Measurements from ENCODE around the gene PWWP2B. TPM values are rescaled to one million over a fixed set of nuclear protein-coding genes. Genes with fewer than 3 reads are reported as not detected.
"Not testable (repeated sequence)": the region's sequence is repeated elsewhere in the genome, so short reads cannot be mapped to it uniquely, and the experiment has no call there.

PWWP2B gene
- total and polyA plus RNA-seq, 11 donors: 10.5 to 23.5 (median 15.3) TPM

DNA sequence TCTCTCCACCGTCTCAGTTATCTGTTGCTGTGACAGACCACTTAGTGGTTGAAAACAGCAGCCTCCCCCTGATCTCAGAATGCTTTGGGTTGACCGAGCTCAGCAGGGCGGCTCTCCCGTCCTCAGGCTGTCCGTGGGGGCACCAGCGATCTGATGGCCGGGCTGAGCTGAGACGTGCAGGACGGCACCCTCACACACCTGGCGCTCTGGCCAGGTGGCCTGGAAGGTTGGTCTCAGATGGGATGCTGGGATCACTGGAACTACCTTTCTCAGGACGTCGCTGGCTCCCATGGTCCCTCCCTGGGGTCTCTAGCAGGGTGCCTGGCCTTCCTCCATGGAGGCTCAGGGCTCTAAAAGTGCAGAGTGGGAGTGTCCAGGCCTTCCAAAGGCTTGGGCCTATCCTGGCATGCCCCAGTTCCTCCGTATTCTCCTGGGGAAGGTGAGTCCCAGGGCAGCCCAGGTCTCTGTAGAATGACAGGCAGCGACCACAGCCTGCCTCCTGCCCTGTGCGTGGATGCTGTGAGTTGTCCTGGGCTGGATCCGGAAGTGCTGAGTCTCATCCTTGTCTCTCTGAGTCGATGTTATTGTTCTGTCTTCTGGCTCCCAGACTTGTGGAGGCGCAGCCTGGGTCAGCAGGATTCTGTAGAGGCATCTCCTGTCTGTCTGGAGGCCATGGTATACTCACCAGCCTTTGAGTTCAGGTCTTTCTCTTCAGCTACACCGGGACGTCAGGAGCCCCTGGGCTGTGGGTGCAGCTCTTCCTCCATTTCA is 12.2 kb upstream of the PWWP2B start:
- 79 to 90% (median 87%) methylated on average over 16 to 20 of the region's 20 CpGs for WGBS, 4 donors
- no peak for TF ChIP-seq POLR2A (IDR thresholded peaks at IDR 0.05)
- TF ChIP-seq, protein P1, sequence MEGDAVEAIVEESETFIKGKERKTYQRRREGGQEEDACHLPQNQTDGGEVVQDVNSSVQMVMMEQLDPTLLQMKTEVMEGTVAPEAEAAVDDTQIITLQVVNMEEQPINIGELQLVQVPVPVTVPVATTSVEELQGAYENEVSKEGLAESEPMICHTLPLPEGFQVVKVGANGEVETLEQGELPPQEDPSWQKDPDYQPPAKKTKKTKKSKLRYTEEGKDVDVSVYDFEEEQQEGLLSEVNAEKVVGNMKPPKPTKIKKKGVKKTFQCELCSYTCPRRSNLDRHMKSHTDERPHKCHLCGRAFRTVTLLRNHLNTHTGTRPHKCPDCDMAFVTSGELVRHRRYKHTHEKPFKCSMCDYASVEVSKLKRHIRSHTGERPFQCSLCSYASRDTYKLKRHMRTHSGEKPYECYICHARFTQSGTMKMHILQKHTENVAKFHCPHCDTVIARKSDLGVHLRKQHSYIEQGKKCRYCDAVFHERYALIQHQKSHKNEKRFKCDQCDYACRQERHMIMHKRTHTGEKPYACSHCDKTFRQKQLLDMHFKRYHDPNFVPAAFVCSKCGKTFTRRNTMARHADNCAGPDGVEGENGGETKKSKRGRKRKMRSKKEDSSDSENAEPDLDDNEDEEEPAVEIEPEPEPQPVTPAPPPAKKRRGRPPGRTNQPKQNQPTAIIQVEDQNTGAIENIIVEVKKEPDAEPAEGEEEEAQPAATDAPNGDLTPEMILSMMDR (IDR thresholded peaks at IDR 0.05): no peak
- Histone ChIP-seq H3K36me3 (no peaks in the 10 kb centered on the region), H3K4me3 (no peak overlapping the region), H3K9me3 (peaks cover 0 to 9% (median 0%) of the 10 kb centered on the region in 12 donors), H3K4me1 (peaks cover 0 to 20% (median 6%) of the 10 kb centered on the region in 12 donors), H3K27ac (no peak overlapping the region), H3K27me3 (no peaks in the 10 kb centered on the region)
- intact Hi-C loops (cut with DNase I): loop anchor here in 2 of 10 donors (5.0 to 10.0 kb wide), 2 partner anchors 67 to 260 kb away; no protein-coding TSS in a partner anchor
- no peak for ATAC-seq
- DNase-seq: peak in 2 of 5 donors; percentile 8 to 53

DNA sequence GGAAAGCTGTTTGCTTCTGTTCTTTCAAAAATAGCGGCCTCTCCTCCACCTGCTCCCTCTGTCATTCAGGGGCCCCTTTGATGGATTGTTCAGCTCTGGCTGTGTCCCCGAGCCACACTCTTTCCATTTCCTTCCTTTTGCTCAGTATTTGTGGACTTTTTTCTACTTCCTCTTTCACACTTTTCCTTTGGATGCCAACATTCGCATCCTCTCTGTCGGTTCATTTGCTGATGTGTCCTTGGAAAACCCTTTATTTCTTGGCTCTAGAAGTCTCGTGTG is 11.7 kb upstream of the PWWP2B start:
- no peak overlapping the region for H3K4me3 ChIP-seq
- ATAC-seq (no peak), DNase-seq (no peak)
- H3K27ac ChIP-seq: no peak overlapping the region
- intact Hi-C loops (cut with DNase I): loop anchor here in 2 of 10 donors (5.0 to 10.0 kb wide), 2 partner anchors 67 to 259 kb away; no protein-coding TSS in a partner anchor
- peaks cover 0 to 20% (median 6%) of the 10 kb centered on the region in 12 donors for H3K4me1 ChIP-seq
- no peak for TF ChIP-seq POLR2A (IDR thresholded peaks at IDR 0.05)
- TF ChIP-seq, protein P1 (IDR thresholded peaks at IDR 0.05): no peak
- WGBS, 4 donors: 59 to 65% (median 61%) methylated on average over 5 of the region's 5 CpGs
- peaks cover 0 to 9% (median 0%) of the 10 kb centered on the region in 12 donors for H3K9me3 ChIP-seq
- H3K27me3 ChIP-seq: peaks cover 0 to 3% (median 0%) of the 10 kb centered on the region in 9 donors
- H3K36me3 ChIP-seq: no peaks in the 10 kb centered on the region

DNA sequence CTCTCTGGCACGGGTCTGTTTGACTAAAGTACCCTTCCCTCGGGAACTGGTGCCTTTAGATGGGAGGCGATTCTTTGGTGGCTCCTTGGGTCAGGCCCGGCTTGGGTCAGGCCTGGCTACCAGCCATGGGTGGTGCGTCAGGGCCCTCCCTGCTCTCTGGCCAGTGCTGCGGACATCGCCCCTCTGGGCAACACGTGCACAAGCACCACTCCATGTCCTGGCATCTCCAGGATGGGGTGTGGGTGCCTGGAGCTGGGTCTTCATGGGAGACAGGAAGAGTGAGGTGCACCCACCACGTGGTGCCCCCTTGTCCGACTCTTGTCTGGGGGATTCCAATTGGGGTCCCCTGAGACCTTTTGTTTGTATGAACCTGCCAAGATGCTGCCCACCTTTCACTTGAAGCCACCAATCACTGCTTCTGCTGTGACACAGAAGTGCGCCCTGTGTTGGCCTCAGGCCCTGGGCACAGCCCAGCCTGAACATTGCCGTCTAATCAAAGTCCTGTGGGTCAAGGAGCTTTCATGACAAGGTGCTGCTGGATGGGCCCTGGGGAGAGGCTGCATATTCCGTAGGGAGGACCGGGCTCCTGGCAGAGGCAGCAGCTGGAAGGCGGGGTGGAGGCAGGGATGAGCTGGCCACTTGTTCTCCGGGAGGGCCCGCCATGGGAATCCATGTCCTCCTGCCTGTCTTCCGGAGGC is 11.1 kb upstream of the PWWP2B start:
- Histone ChIP-seq H3K27ac (no peak overlapping the region), H3K4me3 (no peak overlapping the region), H3K9me3 (peaks cover 0 to 9% (median 0%) of the 10 kb centered on the region in 12 donors), H3K4me1 (peaks cover 0 to 20% (median 6%) of the 10 kb centered on the region in 12 donors), H3K27me3 (peaks cover 0 to 3% (median 0%) of the 10 kb centered on the region in 9 donors), H3K36me3 (no peaks in the 10 kb centered on the region)
- intact Hi-C loops (cut with DNase I): loop anchor here in 5 of 10 donors (2.0 to 10.0 kb wide), 3 partner anchors 66 to 259 kb away; no protein-coding TSS in a partner anchor
- ATAC-seq (peak in 2 of 4 donors; percentile 34 to 43), DNase-seq (peak in 2 of 5 donors; percentile 28 to 51)
- TF ChIP-seq POLR2A (IDR thresholded peaks at IDR 0.05): no peak
- TF ChIP-seq, protein P1 (IDR thresholded peaks at IDR 0.05): no peak
- WGBS, 4 donors: 82 to 83% (median 82%) methylated on average over 15 to 18 of the region's 18 CpGs

DNA sequence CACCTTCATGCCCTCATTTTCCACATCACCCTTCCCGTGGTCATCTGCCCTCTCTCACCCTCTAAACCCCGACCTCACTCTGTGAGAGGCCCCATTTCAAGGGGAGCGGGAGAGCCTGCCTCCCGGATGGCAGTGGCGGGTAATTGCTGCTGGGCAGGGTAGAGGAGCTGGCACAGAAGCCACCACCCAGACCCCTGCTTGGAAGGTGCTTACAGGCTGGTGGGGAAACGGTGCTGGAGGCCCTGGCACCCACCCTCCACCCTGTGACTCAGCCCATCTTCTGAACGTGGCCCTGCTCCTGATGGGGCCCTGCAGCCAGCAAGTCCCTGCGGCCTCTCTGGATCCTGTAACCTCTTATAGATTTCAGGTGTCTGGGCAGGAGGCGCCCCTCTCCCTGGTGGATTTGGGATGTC is 10.6 kb upstream of the PWWP2B start:
- TF ChIP-seq, protein P1 (IDR thresholded peaks at IDR 0.05): no peak
- TF ChIP-seq POLR2A (IDR thresholded peaks at IDR 0.05): no peak
- Histone ChIP-seq H3K36me3 (no peaks in the 10 kb centered on the region), H3K27me3 (peaks cover 0 to 3% (median 0%) of the 10 kb centered on the region in 9 donors), H3K4me3 (no peak overlapping the region), H3K9me3 (peaks cover 0 to 7% (median 0%) of the 10 kb centered on the region in 12 donors), H3K4me1 (peaks cover 0 to 20% (median 6%) of the 10 kb centered on the region in 12 donors), H3K27ac (no peak overlapping the region)
- intact Hi-C loops (cut with DNase I): loop anchor here in 5 of 10 donors (2.0 to 10.0 kb wide), 3 partner anchors 66 to 258 kb away; no protein-coding TSS in a partner anchor
- DNase-seq (peak in 1 of 5 donors; percentile 51), ATAC-seq (no peak)
- 83 to 95% (median 85%) methylated on average over 7 to 9 of the region's 9 CpGs for WGBS, 4 donors

DNA sequence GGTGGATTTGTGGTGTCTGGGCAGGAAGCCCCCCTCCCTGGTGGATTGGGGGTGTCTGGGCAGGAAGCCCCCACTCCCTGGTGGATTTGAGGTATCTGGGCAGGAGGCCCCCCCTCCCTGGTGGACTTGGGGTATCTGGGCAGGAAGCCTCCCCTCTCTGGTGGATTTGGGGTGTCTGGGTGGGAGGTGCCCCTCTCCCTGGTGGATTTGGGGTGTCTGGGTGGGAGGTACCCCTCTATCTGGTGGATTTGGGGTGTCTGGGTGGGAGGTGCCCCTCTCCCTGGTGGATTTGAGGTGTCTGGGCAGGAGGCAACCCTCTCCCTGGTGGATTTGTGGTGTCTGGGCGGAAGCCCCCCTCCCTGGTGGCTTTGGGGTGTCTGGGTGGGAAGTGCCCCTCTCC is 10.1 kb upstream of the PWWP2B start:
- H3K9me3 ChIP-seq, ATAC-seq, H3K4me3 ChIP-seq, H3K27ac ChIP-seq, H3K27me3 ChIP-seq, H3K36me3 ChIP-seq: not testable (repeated sequence)
- intact Hi-C loops (cut with DNase I): loop anchor here in 6 of 10 donors (1.0 to 10.0 kb wide), 4 partner anchors 65 to 258 kb away; no protein-coding TSS in a partner anchor
- H3K4me1 ChIP-seq: peaks cover 0 to 20% (median 6%) of the 10 kb centered on the region in 12 donors
- DNase-seq: peak in 2 of 5 donors; percentile 20 to 27
- 83 to 100% (median 94%) methylated on average over 1 of the region's 1 CpG; no CpG with 5 or more reads in 1 of the 4 donors for WGBS, 4 donors

Measured in heart left ventricle (tissue), 16 donors.